NCI-H2227 treated with DMSO at 0.1 percent for 48 hours (cell line): ENCODE results near the gene KRT2.
A peak's percentile ranks its signal among the peaks of the same experiment; 100 is the strongest.

Experiments used
- DNase-seq: peaks from one replicate; lab custom pipeline; 2025; lab: John Stamatoyannopoulos, UW

The KRT2 gene

DNA sequence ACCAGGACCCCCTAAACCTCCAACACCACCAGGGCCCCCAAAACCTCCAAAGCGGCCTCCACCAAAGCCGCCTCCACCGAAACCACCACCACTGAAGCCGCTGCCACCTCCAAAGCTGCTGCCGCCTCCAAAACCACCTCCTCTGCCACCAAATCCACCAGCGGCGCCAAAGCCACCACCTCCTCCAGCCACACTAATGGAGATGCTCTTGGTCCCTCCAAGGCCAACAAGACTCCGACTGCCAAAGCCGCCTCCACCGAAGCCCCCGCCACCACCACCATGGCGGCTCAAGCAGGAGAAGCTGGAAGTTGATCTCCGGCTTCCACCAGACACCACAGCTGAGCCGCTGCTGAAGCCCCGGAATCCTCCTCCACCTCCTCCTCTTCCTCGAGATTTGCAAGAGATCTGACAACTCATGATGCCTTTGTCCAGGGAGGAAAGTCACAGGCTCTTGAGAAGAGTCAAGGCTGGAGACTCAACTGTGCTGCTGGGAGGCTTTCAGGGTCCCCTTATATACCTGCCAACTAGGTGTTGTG, at the start of gene KRT2:
TSS of gene KRT2 (minus strand) at position 486 of the 536 bp plus-strand sequence. CDS start at position 417, 69 bp downstream.
- no peak for DNase-seq

DNA sequence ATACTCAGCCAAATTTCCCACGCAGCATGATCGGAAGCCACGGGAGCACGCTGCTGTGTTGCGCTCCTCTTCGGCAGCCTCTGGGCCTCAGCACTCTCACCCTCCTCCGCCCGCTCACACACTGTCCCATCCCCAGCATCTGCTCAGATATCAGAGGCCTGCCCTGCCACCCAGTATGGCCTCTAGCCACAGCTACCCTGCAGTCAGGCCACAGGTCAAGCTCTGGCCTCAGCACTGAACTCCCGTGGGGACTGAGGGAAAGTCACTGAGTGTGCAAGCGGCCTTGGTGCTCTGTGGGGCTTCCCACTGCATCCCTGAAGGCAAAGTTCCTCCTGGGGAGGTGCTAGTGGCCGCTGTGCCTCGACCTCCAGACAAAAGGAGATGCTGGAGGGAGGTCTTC, 49.3 kb upstream of the KRT2 start:
- DNase-seq = no peak

DNA sequence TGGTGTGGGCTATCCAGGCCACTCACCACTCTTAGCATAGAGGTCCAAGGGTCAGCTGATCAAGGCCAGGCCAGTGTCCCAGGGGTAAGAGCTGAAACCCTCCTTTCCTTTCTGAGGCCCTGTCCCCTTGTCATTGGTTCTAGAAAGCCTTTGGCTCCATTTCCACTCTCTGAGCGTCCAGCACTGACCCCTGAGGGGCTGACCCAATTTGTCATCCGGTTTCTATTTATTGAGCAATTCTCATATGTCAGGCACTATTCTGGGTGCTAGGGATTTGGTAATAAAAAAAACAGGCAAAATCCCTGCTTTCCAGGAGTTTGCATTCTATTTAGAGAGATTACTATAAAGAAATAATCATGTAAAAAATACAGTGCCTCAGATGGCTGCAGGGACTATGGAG, 47.9 kb upstream of the KRT2 start:
- no peak for DNase-seq

DNA sequence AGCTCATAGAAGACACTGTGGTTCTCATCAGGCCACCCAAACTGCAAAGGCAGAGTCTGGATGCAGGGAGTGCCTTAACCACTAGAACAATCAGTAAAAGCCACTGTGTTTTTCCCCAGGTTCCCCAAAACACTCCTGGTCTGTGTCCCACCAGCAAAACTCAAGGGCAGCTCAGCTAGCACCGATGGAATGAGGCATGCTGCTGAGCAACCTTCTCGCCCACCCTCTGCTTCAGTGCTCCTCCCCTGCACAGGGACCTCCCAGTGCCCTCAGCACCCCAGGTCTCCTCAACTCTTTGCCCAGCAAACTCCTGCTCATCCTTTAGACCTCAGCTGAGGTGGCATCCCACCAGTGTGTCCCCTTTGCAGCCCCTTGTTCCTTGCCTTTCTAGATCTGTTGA, 47.4 kb upstream of the KRT2 start:
- no peak for DNase-seq

DNA sequence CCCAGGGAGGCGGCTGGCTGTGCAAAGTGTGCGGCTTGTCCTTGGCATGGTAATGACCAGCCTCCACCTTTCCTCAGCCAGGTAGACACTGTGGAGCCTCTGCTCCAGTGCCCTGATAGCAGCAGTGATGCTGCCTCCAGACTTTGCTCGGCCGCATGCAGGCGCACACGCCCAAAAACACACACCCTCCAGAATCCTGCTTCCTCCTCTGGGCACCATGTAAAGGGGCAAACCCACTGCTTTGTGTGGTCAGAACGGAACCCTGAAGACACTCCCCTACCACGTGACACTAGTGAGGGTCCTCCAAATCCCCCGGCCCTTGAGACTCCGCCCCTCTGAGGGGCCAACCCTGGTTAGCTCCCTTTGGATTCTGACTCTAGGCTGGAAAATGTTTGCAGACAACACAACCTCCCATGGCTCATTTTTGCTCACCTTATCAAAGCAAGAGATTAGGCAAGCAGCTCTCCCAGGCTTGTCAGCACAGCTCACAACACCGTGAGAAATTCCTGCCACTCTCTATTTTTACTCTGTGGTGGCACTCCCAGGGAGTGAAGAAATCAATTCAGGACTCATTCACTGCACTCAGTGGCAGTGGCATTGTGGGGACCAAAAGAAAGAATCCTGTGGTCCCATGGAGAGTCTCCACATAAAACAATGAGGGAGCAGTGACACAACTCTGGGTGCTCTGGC, 46.8 kb upstream of the KRT2 start:
- DNase-seq = no peak

GRCh38 chr12:52697058-52697582, 45.1 kb upstream of the KRT2 start:
- no peak for DNase-seq

DNA sequence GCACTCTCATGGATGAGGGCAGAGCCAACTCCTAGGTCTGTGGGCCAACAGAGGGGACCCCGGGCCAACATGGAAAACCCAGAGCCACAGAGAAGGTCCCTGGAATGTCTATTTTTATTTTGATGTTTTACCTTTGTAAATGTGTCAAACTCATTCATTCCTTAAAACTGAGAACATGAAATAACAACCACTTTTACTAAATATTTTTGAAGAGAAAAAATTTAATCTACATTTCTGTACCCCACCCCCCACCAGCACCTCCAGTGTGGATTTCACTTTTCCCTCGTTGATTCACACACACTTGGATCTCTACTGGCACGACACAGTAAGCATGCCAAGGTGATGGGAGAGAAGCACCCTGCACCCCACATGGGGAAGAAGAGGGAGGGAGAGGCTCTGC, 44.6 kb upstream of the KRT2 start:
- DNase-seq = no peak

DNA sequence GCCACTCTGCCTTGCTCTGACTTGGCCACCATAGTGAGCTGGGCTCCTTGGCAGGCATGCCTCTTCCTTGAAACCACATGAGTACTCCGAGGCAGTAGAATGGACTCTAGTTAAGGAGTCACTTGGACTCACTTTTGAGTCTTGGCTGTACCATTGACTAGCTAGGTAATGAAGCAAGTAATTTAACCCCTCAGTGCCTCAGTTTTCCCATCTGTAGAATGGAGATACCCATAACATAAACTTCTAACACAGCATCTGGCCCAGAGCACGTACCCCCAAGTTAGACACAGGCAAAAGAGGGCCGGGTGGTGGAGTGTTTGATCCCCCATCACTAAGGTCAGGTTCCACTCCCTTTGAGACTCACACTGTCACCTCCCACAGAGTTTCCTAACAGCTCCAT, 43.0 kb upstream of the KRT2 start:
- DNase-seq = no peak

DNA sequence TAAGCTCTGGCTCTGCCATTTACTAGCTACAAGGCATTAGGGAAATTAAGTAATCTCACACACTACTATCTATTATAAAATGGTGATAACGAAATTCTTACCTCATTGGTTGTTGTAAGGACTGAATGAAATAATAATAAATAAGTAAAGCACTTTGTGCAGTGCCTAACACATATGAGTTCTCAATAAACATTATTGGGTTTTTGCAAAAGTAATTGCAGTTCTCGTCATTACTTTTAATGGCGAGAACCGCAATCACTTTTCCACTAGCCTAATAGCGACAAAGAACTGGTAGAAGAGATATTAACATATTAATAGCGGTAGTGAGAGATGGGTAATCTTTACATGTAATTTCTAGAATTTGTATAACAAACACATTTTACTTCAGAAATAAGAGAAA, 42.1 kb upstream of the KRT2 start:
- no peak for DNase-seq

GRCh38 chr12:52693261-52693660, 41.2 kb upstream of the KRT2 start:
- no peak for DNase-seq

- DNase-seq = no peak
Measured at GRCh38 chr12:52692254-52692653, 40.2 kb upstream of the KRT2 start.

DNA sequence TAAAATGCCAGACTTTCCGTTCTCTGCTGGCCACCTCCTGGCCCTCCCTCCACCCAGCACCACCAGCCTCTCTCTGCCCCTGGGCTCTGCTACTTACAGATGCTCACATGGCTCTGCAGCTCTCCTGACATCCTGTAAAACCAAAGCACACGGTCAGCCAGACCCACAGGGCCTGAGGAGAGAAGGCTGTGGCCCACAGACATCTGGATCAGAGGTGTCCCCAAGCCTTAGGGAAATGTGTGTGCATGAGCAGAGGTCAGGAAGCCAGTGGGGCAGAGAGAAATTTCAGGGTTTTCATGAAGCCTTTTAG, 39.8 kb upstream of the KRT2 start:
- DNase-seq = no peak

DNA sequence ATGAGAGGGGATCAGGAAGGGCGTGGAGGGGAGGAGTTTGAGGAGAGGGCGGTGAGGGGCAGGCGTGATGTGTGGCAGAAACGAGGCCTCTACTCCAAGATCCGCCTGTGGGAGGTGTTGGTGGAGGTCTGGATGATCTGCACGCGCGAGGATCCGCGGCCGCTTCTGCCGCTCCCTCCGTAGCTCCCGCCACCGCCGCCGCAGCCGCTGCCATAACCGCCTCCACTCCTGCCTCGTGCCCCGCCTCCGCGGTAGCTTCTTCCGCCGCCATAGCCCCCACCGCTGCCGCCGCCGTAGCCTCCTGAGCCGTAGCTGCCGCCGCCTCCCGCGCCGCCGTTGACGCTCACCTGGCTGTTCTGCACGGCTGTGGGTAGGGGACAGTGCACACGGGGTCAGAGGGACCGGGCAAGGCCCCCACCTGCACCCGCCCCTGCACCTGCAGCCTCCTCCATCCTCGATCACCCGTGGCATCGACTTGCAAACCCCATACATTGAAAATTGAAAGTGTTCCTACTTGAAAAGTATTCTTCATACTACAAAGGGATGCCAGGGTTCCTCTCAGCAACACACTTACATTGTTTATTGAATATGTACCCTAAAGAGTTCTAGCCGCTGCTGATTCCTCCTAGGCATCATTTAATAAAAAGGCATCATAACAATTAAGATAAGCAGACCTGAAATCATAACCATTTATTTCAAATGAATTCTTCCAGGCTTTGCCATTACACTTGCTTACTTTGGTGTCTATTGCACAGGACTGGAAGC, 39.2 kb upstream of the KRT2 start:
- peak; percentile 33 for DNase-seq

DNA sequence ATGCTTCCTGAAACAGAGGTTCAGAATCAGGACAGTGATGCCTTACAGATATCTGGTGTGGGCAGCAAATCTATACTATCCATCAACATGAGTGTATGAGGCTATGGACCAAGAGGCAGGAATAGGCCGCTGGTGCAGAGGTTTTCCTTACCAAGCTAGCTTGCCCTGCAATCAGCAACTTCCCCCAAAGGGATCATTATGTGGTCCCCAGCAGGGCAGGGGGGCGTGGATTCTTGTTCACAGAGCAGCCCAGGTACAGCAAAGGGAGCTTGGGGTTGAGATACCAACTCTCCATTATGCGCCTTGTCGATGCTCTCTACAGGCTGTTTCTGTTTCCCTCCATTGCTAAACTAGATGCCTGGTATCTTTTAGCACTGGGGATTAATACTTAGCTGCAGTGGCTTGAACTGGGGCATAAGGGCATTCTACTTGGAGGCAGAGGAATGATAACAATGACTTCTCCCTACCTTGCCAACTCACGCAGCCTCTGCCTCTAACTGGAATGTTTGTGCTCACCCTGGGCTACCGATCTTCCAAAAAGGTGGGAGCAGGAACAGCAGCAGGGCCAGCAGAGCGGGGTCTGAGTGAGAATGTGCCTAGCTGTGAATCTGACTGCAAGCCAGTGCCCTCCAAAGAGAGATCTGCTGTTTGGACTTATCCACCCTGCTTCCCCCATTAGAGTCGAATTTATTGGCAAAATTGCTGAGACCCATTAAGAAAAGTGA, 38.5 kb upstream of the KRT2 start:
- DNase-seq = no peak

DNA sequence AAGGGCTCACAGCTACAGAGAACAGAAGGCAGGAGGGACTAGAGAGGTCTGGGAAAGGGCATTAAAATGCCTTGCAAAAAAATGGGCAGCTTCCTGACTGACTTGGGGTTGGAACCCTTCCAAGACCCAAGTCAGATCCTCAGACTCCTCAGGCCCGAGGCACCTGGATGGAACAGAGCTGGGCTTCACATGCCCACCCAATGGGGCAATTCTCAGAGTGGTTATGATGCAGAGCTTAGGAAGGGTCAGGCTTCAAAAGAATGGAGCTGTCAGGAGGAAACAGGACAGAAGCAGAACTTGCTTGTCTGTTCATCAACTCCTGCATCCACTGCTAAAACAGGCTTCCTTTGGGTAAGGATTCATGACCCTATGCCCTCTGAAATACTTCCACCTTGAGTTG, 37.9 kb upstream of the KRT2 start:
- DNase-seq = no peak

DNA sequence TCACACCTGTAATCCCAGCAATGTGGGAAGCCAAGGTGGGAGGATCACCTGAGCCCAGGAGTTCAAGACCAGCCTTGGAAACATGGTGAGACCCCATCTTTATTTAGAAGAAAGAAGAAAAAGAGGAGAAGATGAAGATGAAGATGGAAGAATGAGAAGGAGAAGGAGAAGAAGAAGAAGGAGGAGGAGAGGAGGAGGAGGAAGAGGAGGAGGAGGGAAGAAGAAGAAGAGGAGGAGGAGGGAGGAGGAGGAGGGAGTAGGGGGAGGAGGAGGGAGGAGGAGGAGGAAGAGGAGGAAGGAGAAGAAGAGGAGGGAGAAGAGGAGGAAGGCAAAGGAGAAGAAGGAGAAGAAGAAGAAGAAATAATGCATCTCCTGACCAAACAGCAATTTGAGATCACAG, 37.2 kb upstream of the KRT2 start:
- no peak for DNase-seq

DNA sequence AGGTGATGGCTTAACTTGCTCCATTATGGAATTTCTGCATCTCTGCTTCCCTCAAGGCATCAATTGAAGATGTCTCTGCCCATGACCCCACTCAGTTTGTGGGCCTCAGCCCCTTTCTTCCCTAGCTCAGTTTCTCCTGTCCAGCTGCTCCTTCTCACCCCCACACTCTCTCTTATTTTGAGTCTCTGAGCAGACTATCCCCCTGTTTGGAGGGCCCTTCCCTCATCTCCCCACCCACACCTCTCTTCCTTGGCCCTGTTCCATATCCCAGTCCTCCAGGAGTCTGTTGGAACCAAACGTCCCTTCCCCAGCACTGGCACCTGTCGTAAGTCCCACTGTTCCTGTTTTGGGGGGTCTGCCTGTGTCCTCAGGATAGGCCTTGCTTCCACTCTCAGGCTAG, 36.5 kb upstream of the KRT2 start:
- DNase-seq = no peak

- no peak for DNase-seq
Measured at GRCh38 chr12:52687497-52688385, 35.7 kb upstream of the KRT2 start.

DNA sequence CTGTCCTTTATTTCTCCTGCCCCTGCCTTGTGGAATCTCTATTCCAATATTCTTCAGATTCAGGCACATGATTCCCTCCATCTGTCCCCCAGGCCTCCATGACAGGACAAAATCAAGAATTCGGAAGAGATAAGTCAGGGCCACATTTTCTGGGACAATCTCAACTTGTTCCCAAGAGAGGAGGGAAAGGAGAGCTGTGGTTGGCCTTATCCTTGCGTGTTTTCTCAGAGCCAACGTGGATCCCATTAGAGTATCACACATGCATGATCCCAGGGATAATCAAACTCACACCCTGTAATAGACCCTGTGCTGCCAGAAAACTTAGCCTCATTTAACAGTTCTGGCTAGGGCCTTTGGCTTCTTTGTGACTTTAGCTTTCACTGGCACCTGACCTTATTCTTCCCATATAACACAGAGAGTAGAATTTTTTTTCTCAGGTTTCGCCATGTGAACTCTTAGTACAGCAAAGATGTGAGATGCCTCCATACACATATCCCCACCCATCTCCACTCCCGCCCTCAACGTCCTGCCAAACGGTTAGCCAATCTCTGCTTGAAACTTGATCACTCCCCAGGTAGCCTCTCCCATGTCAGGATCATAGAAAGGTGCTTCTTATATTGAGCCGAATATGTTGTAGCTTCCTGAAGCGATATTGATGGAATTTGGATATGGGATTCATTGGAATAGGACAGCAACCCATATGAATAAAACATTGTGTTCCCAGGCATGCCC, 34.9 kb upstream of the KRT2 start:
- DNase-seq = no peak

GRCh38 chr12:52686063-52686462, 34.1 kb upstream of the KRT2 start:
- no peak for DNase-seq

- DNase-seq = no peak
Measured at GRCh38 chr12:52685406-52685890, 33.4 kb upstream of the KRT2 start.
